Activated T-cell treated with anti-CD3 and anti-CD28 coated beads for 4 hours (primary cell): Measurements from ENCODE around the gene ANKRD28.

Source experiments
- DNase-seq: peaks from one replicate; pipeline ENCODE4 v3.0.0-alpha.2; 2020

ANKRD28 gene

GRCh38 chr3:15716178-15716577 is 81.6 kb downstream of the ANKRD28 start:
- no peak for DNase-seq

GRCh38 chr3:15714448-15714847 is 83.3 kb downstream of the ANKRD28 start:
- no peak for DNase-seq

- no peak for DNase-seq
These were observed 84.4 kb downstream of the ANKRD28 start for GRCh38 chr3:15713364-15713763.

GRCh38 chr3:15711281-15711680 is 86.5 kb downstream of the ANKRD28 start:
- no peak for DNase-seq

DNA sequence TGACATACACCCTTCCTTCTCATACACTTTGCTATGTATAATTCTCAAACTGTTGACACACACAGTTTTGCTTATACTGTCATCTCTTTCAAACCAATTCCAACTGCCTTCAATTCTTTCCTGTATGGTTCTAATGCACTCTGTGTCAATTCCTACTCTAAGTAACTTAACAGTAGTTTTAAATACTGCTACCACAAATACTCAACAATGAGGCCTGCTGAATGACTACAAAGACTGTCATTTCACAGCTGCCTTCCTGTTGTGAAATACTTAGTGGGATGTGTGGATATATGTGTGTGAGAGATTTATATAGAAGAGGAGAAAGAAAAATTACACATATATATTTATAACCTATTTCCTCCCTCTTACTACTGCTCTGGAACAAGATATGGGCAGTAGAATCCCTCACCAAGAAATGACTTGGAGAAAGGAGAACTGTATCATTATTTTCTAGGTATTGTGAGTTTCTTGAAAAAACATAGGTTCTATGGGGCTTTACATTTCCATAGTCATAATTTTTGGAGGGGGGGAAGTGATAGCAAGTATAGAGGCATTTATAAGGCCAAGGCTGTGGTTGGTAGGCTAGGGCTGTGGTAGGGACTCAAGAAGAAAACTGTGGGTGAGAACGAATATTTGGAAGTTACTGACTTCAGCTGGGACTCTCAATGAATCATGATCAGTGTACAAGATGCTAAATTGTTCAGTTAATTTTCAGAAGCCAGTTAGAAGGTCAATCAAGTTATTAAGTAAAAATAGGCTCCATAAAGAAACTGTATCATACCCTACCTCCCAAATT is 88.7 kb downstream of the ANKRD28 start:
- no peak for DNase-seq

DNA sequence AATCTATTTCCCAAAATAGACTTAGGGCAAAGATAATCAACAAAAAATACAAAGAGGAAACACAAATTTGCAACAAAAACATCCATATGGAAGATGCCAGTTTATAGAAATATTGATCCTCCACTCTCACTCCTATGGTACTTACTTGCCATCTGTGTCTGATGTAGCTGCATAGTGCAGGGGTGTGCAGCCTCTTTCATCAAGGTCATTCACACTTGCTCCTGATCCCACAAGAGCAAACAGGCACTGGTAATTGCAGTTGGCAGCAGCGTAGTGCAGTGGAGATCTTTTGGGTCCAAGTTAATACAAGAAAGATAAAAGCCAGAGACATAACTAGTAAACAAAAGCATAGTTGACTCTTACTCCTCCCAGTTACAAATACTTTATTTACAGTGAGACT is 90.0 kb downstream of the ANKRD28 start:
- DNase-seq: no peak

- no peak for DNase-seq
These were observed 94.4 kb downstream of the ANKRD28 start for GRCh38 chr3:15703346-15703745.

DNA sequence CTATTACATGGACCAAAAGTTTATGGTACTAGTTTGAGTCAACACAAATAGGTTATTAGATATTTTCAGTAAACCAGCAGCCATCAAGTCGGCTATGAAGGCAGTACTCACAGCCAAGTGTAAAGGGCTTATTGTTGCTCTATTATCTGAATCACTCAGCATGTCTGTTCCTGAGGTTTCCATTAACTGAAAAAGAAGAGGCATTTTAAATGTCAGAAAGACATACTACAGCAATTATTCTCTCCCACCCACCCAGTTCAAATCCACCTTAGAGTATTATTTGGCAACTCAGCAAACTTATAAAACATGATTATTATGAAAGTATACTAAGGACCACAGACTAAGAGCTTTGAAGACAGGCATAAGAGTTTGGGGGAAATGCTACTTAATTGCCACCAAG is 103.2 kb downstream of the ANKRD28 start:
- no peak for DNase-seq

DNA sequence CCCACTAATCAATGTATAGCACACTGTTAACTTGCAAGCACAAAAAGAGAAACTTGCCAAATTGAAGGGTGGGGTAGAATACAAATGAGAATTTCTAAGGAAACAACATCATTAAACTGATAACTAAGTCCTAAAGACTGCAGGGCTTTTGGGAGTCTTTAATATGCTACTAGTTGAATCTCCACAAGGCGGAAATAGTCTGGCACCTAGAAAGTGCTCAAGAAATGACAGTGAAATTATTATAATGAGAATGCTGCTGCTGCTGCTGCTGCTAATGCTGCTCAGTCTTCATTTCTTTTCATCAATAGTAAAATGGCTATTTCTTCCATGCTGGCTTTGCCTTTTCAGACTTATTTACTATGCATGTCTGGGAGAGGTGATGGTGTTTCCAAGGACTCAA is 104.4 kb downstream of the ANKRD28 start:
- no peak for DNase-seq

DNA sequence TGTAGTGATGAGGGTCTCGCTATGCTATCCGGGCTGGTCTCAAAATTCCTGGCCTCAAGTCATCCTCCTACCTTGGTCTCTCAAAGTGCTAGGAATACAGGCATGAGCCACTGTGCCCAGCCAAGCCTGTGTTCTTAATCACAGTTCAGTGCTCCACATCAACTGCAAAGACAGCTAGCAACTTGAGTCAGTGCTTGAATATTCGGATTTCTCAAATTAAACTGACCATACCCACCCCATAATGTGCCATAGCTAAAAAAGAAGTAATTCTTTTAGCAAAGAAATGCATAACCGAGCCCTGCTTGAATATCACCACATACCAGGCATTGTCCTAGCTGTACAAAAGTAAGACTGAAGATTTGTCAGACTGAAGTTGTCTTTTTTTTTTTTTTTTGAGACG is 107.0 kb downstream of the ANKRD28 start:
- no peak for DNase-seq

DNA sequence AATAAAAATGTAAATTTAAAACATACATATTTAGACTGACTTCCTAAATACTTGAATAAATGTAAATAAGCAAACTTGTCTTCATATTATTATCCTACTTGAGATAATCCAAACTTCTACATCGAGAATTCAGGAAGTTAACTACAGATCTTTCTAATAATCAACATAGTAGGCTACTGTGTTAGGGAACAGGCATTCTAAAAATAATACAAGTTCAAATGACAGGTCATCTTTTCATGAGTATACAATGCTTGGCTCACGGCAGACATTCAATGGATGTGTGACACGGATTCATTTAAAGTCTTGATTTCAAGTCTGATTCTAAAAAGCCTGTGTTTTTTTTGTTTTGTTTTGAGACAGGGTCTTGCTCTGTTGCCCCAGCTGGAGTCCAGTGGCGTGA is 107.5 kb downstream of the ANKRD28 start:
- no peak for DNase-seq

GRCh38 chr3:15685927-15686326 is 111.9 kb downstream of the ANKRD28 start:
- DNase-seq: no peak

GRCh38 chr3:15683253-15683652 is 114.5 kb downstream of the ANKRD28 start:
- DNase-seq: no peak

GRCh38 chr3:15682561-15683185 is 115.1 kb downstream of the ANKRD28 start:
- DNase-seq: no peak

- no peak for DNase-seq
These were observed 116.1 kb downstream of the ANKRD28 start for GRCh38 chr3:15681668-15682067.

GRCh38 chr3:15679306-15679705 is 118.5 kb downstream of the ANKRD28 start:
- no peak for DNase-seq

GRCh38 chr3:15676259-15676658 is 121.5 kb downstream of the ANKRD28 start:
- DNase-seq: no peak

GRCh38 chr3:15673536-15673935 is 124.2 kb downstream of the ANKRD28 start:
- DNase-seq: no peak

DNA sequence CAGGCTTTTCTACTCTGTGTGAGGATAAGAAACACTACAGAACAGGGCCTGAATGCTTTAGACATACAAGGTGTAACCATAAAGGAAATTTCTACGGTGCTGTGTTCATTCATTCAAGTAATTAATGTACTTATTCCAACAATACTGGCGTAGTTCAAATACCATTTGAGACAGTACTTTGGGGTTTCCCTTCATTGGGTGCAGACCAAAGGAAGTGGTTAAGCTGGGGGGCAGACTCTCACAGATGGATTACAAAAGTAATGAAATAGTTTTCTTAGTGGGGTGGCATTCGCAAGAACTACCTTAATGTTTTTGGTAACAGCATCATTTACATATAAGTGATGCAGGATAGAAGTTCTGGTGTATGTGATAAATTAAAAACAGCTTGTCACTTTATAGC is 130.3 kb downstream of the ANKRD28 start:
- DNase-seq: no peak

- DNase-seq: no peak
These were observed 131.5 kb downstream of the ANKRD28 start for GRCh38 chr3:15666277-15666676.

DNA sequence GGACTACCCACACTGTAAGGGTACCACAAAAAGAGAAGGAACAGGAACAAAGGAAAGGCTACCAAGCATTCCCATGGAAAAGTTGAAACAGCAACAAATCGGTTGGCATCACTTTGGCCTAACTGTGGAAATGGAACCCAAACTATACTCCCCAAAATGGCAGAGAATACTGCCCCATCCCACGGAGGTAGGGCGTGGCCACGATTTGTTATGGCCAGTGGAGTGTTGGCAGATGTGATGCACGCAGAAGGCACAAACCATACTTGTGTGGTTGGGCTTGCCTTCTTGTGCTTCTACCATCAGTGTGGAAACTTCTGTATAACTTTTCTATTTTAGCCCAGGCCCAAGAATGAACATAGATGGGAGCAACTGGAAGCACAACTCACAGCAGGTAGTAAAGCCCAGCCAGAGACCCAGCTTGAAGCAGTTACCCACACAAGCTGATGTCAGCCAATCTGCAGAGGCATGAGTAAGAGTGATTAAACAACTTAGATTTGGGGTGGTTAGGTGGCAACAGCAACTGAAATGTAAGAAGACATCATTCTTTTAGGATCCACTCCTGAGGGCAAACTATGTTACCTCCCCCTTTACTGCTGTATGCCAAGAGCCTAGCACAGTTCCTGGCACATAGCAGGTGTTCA is 132.1 kb downstream of the ANKRD28 start:
- no peak for DNase-seq

GRCh38 chr3:15664144-15664543 is 133.6 kb downstream of the ANKRD28 start:
- no peak for DNase-seq

- no peak for DNase-seq
These were observed 137.5 kb downstream of the ANKRD28 start for GRCh38 chr3:15660055-15660935.
